Osteocyte (in vitro differentiated cells): ENCODE results near the gene TRIM5. TPM values are rescaled to one million over a fixed set of nuclear protein-coding genes. Genes with fewer than 3 reads are reported as not detected.
"Not testable (repeated sequence)": the region's sequence is repeated elsewhere in the genome, so short reads cannot be mapped to it uniquely, and the experiment has no call there.

Experiments used
- DNase-seq: peaks from one replicate; pipeline ENCODE4 v3.0.0; 2021; ENCODE audit warnings: mixed read lengths; ENCODE audit not compliant: unreplicated experiment; ENCODE audit errors: extremely low spot score
- H3K27ac Mint-ChIP-seq: one replicate; pipeline ENCODE4 v1.8.0; 2021; ENCODE audit warnings: mild to moderate bottlenecking, mixed read lengths; ENCODE audit not compliant: unreplicated experiment
- H3K27me3 Mint-ChIP-seq: one replicate; pipeline ENCODE4 v1.8.0; 2021; ENCODE audit warnings: mixed read lengths; ENCODE audit not compliant: unreplicated experiment
- H3K36me3 Mint-ChIP-seq: one replicate; pipeline ENCODE4 v1.8.0; 2021; ENCODE audit warnings: mixed read lengths; ENCODE audit not compliant: unreplicated experiment
- H3K4me1 Mint-ChIP-seq: one replicate; pipeline ENCODE4 v1.8.0; 2021; ENCODE audit warnings: mixed read lengths; ENCODE audit not compliant: unreplicated experiment
- H3K4me3 Mint-ChIP-seq: one replicate; pipeline ENCODE4 v1.8.0; 2021; ENCODE audit warnings: mild to moderate bottlenecking, moderate library complexity, mixed read lengths; ENCODE audit not compliant: unreplicated experiment
- H3K9me3 Mint-ChIP-seq: one replicate; pipeline ENCODE4 v1.8.0; 2021; ENCODE audit warnings: mixed read lengths; ENCODE audit not compliant: unreplicated experiment
- CTCF ChIP-seq: fragments of 200-600 bp; sonication (generic); IDR thresholded peaks from 2 replicates; pipeline ENCODE4 v1.5.0; 2021; ENCODE audit warnings: antibody characterized with exemption, mild to moderate bottlenecking, moderate library complexity
- total RNA-seq: library from RNA; stranded (reverse); gene quantifications from 2 replicates; pipeline ENCODE4 v1.2.1, GENCODE V29; 2021

Gene TRIM5
- total RNA-seq, 1 donor from 2014 or later: 47.3 TPM

DNA sequence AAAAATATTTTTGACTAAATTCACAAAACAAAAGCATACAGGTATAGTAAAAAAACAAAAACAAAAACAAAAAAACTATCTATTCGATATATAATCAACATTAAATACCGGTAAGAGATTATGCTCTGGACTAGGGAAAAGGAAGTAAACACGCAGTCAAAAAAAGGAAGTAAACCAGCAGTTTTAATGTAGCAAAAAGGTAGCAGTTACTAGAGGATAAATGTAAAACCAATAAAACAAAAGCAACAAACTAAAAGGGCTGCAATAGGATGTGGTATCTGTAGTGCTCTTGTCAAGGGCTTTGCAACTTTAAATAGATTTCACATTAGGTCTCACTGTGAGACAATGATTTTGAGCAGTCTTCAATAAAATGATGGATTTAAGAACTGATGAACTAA lies 7.1 kb upstream of the TRIM5 start:
- Mint-ChIP-seq H3K9me3 (no peaks in the 10 kb centered on the region), H3K36me3 (peaks cover 40% of the 10 kb centered on the region), H3K27me3 (no peaks in the 10 kb centered on the region), H3K4me3 (peak overlapping the region; percentile 84), H3K27ac (no peak overlapping the region), H3K4me1 (peaks cover 45% of the 10 kb centered on the region)
- DNase-seq: no peak
- no peak for TF ChIP-seq CTCF

GRCh38 chr11:5691238-5691963 lies 6.5 kb upstream of the TRIM5 start:
- not testable (repeated sequence) for H3K27me3 Mint-ChIP-seq, H3K9me3 Mint-ChIP-seq, DNase-seq
- H3K4me3 Mint-ChIP-seq: peak overlapping the region; percentile 84
- peak overlapping the region; percentile 98 for H3K27ac Mint-ChIP-seq
- H3K4me1 Mint-ChIP-seq: peaks cover 45% of the 10 kb centered on the region
- peaks cover 35% of the 10 kb centered on the region for H3K36me3 Mint-ChIP-seq

- H3K9me3 Mint-ChIP-seq: no peaks in the 10 kb centered on the region
- TF ChIP-seq CTCF: no peak
- DNase-seq: no peak
- peaks cover 28% of the 10 kb centered on the region for H3K36me3 Mint-ChIP-seq
- H3K27ac Mint-ChIP-seq: peak overlapping the region; percentile 98
- peak overlapping the region; percentile 84 for H3K4me3 Mint-ChIP-seq
- H3K27me3 Mint-ChIP-seq: no peaks in the 10 kb centered on the region
- H3K4me1 Mint-ChIP-seq: peaks cover 46% of the 10 kb centered on the region
These were observed 5.9 kb upstream of the TRIM5 start for GRCh38 chr11:5690736-5691135.

DNA sequence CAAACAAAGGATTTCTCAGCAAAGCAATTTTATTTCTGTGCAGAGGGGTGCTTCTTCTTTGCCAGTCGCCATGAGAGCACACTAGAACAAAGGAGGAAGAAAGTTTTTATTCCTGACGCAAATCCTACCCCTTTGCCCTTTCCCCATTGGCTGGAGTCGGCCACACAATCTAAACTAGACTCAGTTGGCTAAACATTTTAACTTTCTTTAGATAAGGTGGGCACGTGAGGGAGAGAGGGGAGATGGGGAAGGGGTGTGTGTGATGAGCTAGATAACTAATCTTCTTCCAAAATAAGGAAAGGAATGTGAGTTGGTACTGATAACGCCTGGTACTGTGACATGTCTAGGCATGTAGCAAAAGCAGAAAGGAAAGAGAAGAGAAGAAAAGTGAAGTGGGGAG lies 5.3 kb upstream of the TRIM5 start:
- Mint-ChIP-seq H3K27ac (peak overlapping the region; percentile 98), H3K36me3 (peaks cover 23% of the 10 kb centered on the region), H3K4me3 (peak overlapping the region; percentile 84), H3K4me1 (peaks cover 48% of the 10 kb centered on the region), H3K9me3 (no peaks in the 10 kb centered on the region), H3K27me3 (no peaks in the 10 kb centered on the region)
- no peak for TF ChIP-seq CTCF
- no peak for DNase-seq

DNA sequence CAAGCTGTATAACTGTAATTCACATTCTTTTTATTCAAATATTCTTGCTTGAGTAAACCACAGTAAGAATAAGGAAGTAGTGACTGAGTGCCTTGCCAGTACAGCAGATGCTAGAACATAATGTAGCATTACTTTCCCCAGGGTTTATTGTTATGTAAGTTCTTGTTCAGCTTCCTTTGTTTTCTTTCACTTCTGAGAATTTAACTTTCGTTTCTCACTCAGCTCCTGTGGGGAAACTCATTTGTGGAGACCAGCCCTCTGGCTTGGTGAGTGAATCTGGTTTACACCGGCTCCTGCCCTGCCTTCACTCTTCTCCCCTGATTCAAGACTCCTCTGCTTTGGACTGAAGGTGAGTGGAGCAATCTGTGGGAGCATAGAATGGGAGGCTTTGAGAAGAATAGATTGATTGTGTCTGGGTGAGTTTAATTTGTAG lies 4.7 kb upstream of the TRIM5 start, which contains the start of gene TRIM22:
TSS of gene TRIM22 (plus strand) at position 240 of the 433 bp plus-strand sequence. CDS start 6,443 bp downstream, outside the sequence.
- DNase-seq: no peak
- H3K27ac Mint-ChIP-seq: peak within 1 kb of the TSS; percentile 98
- no peaks in the 10 kb centered on the region for H3K9me3 Mint-ChIP-seq
- TF ChIP-seq CTCF: no peak
- peaks cover 51% of the 10 kb centered on the region for H3K4me1 Mint-ChIP-seq
- H3K36me3 Mint-ChIP-seq: peaks cover 19% of the 10 kb centered on the region
- peak within 1 kb of the TSS; percentile 84 for H3K4me3 Mint-ChIP-seq
- no peaks in the 10 kb centered on the region for H3K27me3 Mint-ChIP-seq
